Uterus (tissue), 4 donors: Measurements from ENCODE around the gene HLA-DPB1. TPM values are rescaled to one million over a fixed set of nuclear protein-coding genes. Genes with fewer than 3 reads are reported as not detected.

ENCODE experiments used
- DNase-seq, 2 donors: peaks; one replicate each; pipeline ENCODE4 v3.0.0-alpha.2; 2019 to 2020
- H3K27ac ChIP-seq, 2 donors: fragments of 200-600 bp; sonication (generic); 1 replicate in 1 of 2; 2 replicates in 1 of 2; pipeline ENCODE4 v1.5.1; 2016 to 2018
- H3K27me3 ChIP-seq, 2 donors: fragments of 200-600 bp; sonication (generic); one replicate each; pipeline ENCODE4 v1.5.1; 2018 to 2019; ENCODE audit warnings: control low read depth in 1 of 2
- H3K36me3 ChIP-seq, 2 donors: fragments of 200-600 bp; sonication (generic); one replicate each; pipeline ENCODE4 v1.5.1; 2019; ENCODE audit warnings: control low read depth in 1 of 2
- H3K4me1 ChIP-seq, 2 donors: fragments of 200-600 bp; sonication (generic); one replicate each; pipeline ENCODE4 v1.5.1; 2018 to 2019; ENCODE audit warnings: control low read depth in 1 of 2
- H3K4me3 ChIP-seq, 2 donors: fragments of 200-600 bp; sonication (generic); 1 replicate in 1 of 2; 2 replicates in 1 of 2; pipeline ENCODE4 v1.5.1; 2018 to 2019; ENCODE audit warnings: mild to moderate bottlenecking in 1 of 2
- H3K9me3 ChIP-seq, 2 donors: fragments of 200-600 bp; sonication (generic); one replicate each; pipeline ENCODE4 v1.5.1; 2019; ENCODE audit warnings: control low read depth in 1 of 2
- POLR2A ChIP-seq, 2 donors: fragments of 450-650 bp; IDR thresholded peaks; one replicate each; pipeline ENCODE4 v1.6.1; 2016; ENCODE audit warnings: antibody characterized with exemption in 2 of 2, mild to moderate bottlenecking in 1 of 2, moderate library complexity in 1 of 2
- intact Hi-C: fragments of 100-400 bp; cut with DNase I; formaldehyde crosslinking; loops from one replicate; pipeline ENCODE4 v1.15.1; 2023; ENCODE audit warnings: low total_unique reads
- total RNA-seq, 4 donors: library from RNA; depleted of rRNA in 3 of 4; stranded (reverse); fragments of >200 nt in 3 of 4; gene quantifications; one replicate each; pipeline versions ENCODE4 v1.1.0 to v1.2.4, GENCODE V29; 2014 to 2023
- TF ChIP-seq, protein P1 (sequence below), 4 experiments: fragments of 200-600 bp in 2 of 4; fragments of 450-650 bp in 2 of 4; sonication (generic) in 2 of 4; IDR thresholded peaks; one replicate each; pipeline ENCODE4 v1.5.1; 2016 to 2019; ENCODE audit warnings: antibody characterized with exemption in 4 of 4, mild to moderate bottlenecking in 2 of 4, moderate library complexity in 1 of 4
- donor health status: DM: yes; HTN: yes; CAD: no.

HLA-DPB1 gene
- total RNA-seq, 4 donors from 2014 or later: 19.8 to 108 (median 43.6) TPM

DNA sequence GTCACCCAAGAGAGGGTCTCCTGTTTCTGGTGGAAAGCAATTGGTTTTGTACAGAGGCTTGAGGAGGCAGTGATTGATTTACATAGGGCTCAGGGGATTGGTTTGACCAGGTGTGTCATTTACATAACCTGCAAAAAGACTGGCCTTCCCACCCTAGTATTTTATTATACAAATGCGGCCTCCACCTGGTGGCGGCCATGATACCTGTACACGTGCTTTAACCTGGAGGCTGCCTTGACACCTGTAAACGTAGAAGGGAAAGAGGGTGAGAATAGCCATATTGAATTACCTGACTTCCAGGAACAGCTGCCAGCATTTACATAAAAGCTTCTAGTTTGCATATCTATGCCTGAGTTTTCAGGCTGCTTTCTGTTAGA lies 48.7 kb downstream of the HLA-DPB1 start:
- Histone ChIP-seq H3K36me3 (no peaks in the 10 kb centered on the region), H3K27ac (no peak overlapping the region), H3K9me3 (no peaks in the 10 kb centered on the region), H3K27me3 (no peaks in the 10 kb centered on the region), H3K4me3 (no peak overlapping the region), H3K4me1 (no peaks in the 10 kb centered on the region)
- intact Hi-C loops: no loop called here
- DNase-seq: no peak
- TF ChIP-seq, protein P1, sequence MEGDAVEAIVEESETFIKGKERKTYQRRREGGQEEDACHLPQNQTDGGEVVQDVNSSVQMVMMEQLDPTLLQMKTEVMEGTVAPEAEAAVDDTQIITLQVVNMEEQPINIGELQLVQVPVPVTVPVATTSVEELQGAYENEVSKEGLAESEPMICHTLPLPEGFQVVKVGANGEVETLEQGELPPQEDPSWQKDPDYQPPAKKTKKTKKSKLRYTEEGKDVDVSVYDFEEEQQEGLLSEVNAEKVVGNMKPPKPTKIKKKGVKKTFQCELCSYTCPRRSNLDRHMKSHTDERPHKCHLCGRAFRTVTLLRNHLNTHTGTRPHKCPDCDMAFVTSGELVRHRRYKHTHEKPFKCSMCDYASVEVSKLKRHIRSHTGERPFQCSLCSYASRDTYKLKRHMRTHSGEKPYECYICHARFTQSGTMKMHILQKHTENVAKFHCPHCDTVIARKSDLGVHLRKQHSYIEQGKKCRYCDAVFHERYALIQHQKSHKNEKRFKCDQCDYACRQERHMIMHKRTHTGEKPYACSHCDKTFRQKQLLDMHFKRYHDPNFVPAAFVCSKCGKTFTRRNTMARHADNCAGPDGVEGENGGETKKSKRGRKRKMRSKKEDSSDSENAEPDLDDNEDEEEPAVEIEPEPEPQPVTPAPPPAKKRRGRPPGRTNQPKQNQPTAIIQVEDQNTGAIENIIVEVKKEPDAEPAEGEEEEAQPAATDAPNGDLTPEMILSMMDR (IDR thresholded peaks at IDR 0.05): no peak
- no peak for TF ChIP-seq POLR2A (IDR thresholded peaks at IDR 0.05)

DNA sequence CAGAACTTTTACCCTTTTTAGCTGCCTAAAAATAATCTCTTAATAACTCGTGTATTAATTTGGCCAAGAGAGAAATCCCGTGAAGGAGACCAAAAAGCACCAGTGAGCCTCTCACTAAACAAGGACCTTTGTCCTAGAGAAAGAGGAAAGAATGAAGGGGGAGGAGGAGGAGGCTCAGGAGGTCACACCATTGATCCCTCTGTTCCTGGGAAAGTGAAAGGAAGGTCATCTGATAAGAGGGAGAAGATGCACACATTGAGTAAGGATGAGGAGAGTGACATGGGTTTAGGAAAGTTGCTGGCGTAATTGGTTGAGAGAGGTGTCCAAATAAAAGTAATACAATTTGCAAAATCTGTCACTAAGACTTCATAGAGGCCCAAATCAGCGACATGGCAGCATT lies 49.2 kb downstream of the HLA-DPB1 start:
- Histone ChIP-seq H3K4me1 (no peaks in the 10 kb centered on the region), H3K9me3 (no peaks in the 10 kb centered on the region), H3K4me3 (no peak overlapping the region), H3K27ac (no peak overlapping the region), H3K27me3 (no peaks in the 10 kb centered on the region), H3K36me3 (no peaks in the 10 kb centered on the region)
- no peak for TF ChIP-seq POLR2A (IDR thresholded peaks at IDR 0.05)
- TF ChIP-seq, protein P1 (IDR thresholded peaks at IDR 0.05): no peak
- DNase-seq: no peak
- intact Hi-C loops: no loop called here

DNA sequence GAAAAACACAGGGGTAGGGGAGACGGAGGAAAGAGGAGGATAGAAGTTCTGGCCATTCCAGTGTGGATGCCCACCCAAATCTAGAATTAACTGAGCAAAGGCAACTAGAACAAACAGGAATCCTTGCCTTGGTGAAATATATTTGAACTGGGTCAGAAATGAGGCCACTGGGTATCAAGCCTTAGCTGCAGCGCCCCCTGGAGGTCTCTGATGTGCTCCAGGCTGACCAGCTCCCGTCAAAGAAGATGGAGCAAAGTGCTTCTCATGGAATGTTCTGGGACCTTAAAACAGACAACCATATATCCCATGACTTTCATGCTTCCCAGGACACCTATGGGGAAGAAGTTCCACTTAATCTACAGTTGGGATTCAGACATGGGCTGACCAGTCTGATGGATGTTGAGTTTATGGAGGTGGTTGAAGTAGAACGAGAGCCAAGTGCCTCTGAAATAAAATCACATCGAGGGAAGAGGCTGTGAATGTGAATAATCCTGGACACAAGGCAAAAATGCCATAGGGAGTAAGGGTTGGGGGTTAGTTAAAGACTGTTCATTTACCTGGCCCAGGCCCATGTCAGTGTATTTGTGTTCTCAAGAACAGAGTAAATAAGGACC lies 50.4 kb downstream of the HLA-DPB1 start:
- no peaks in the 10 kb centered on the region for H3K27me3 ChIP-seq
- H3K36me3 ChIP-seq: no peaks in the 10 kb centered on the region
- no peak overlapping the region for H3K4me3 ChIP-seq
- H3K4me1 ChIP-seq: no peaks in the 10 kb centered on the region
- intact Hi-C loops: no loop called here
- H3K27ac ChIP-seq: no peak overlapping the region
- no peaks in the 10 kb centered on the region for H3K9me3 ChIP-seq
- peak; percentile 33 to 51 for DNase-seq
- TF ChIP-seq, protein P1 (IDR thresholded peaks at IDR 0.05): peak in 3 of 4 experiments; percentile 4 to 44 (median 43)
- no peak for TF ChIP-seq POLR2A (IDR thresholded peaks at IDR 0.05)

DNA sequence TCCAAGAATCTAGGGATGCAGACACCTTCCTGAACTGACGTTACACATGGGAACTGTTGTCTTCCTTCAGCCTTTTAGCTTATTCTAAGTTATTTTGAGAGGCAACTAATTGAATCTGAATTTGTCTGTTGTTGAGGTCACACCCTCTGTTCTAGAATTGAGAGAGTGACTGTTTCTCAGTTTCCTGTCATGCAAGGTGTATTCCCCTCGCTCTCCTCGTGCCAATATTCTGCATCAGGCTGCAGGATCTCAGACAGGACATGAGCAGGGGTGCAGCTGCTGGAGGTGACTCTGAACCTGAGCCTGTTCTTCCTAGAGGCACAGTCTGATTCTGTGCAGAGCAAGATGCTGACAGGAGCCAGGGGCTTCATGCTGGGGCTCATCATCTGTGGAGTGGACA lies 52.5 kb downstream of the HLA-DPB1 start:
- TF ChIP-seq, protein P1 (IDR thresholded peaks at IDR 0.05): no peak
- no peak for TF ChIP-seq POLR2A (IDR thresholded peaks at IDR 0.05)
- H3K36me3 ChIP-seq: no peaks in the 10 kb centered on the region
- no peaks in the 10 kb centered on the region for H3K27me3 ChIP-seq
- DNase-seq: no peak
- intact Hi-C loops: no loop called here
- no peaks in the 10 kb centered on the region for H3K4me1 ChIP-seq
- H3K27ac ChIP-seq: no peak overlapping the region
- no peak overlapping the region for H3K4me3 ChIP-seq
- no peaks in the 10 kb centered on the region for H3K9me3 ChIP-seq

DNA sequence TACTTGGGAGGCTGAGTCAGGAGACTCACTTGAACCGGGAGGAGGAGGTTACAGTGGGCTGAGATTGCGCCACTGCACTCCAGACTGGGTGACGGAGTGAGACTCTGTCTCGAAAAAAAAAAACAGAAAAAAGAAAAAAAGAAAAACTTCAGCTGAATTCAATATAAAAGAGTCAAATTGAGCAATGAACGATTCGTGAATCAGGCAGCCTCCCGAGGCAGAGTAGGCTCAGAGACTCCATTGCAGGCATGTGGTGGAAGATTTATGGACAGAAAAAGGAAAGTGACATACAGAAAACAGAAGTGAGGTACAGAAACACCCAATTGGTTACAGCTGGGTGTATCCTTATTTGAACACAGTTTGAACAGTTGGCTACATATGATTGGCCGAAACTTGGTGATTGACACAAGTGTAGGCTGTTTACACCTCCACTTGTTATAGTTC lies 56.3 kb downstream of the HLA-DPB1 start:
- intact Hi-C loops: no loop called here
- no peak overlapping the region for H3K27ac ChIP-seq
- H3K36me3 ChIP-seq: no peaks in the 10 kb centered on the region
- no peaks in the 10 kb centered on the region for H3K9me3 ChIP-seq
- H3K27me3 ChIP-seq: no peaks in the 10 kb centered on the region
- DNase-seq: no peak
- TF ChIP-seq POLR2A (IDR thresholded peaks at IDR 0.05): no peak
- TF ChIP-seq, protein P1 (IDR thresholded peaks at IDR 0.05): no peak
- H3K4me1 ChIP-seq: no peaks in the 10 kb centered on the region
- no peak overlapping the region for H3K4me3 ChIP-seq
